ENCODE data around the gene SYNGAP1.
"Not testable (repeated sequence)": the region's sequence is repeated elsewhere in the genome, so short reads cannot be mapped to it uniquely, and the experiment has no call there.

SYNGAP1 gene

GRCh38 chr6:33469661-33470060, 49.8 kb downstream of the SYNGAP1 start:
- no peak for DNase-seq (ENCODE audit: low spot score)

GRCh38 chr6:33477864-33478263, 58.0 kb downstream of the SYNGAP1 start:
- no peak for DNase-seq (ENCODE audit: low spot score)

GRCh38 chr6:33481192-33481591, 61.3 kb downstream of the SYNGAP1 start:
- DNase-seq (ENCODE audit: low spot score): no peak

GRCh38 chr6:33482620-33483019, 62.8 kb downstream of the SYNGAP1 start:
- DNase-seq (ENCODE audit: low spot score): not testable (repeated sequence)

GRCh38 chr6:33483678-33484077, 63.8 kb downstream of the SYNGAP1 start:
- DNase-seq (ENCODE audit: low spot score): no peak

- not testable (repeated sequence) for DNase-seq (ENCODE audit: low spot score)
Measured at GRCh38 chr6:33484673-33485262, 64.9 kb downstream of the SYNGAP1 start.

GRCh38 chr6:33485680-33486079, 65.8 kb downstream of the SYNGAP1 start:
- DNase-seq (ENCODE audit: low spot score): not testable (repeated sequence)

- no peak for DNase-seq (ENCODE audit: low spot score)
Measured at GRCh38 chr6:33488339-33488738, 68.5 kb downstream of the SYNGAP1 start.

GRCh38 chr6:33490198-33490597, 70.3 kb downstream of the SYNGAP1 start:
- DNase-seq (ENCODE audit: low spot score): no peak

GRCh38 chr6:33490621-33491020, 70.8 kb downstream of the SYNGAP1 start:
- no peak for DNase-seq (ENCODE audit: low spot score)

- no peak for DNase-seq (ENCODE audit: low spot score)
Measured at GRCh38 chr6:33492093-33492492, 72.2 kb downstream of the SYNGAP1 start.

- no peak for DNase-seq (ENCODE audit: low spot score)
Measured at GRCh38 chr6:33497157-33497556, 77.3 kb downstream of the SYNGAP1 start.

GRCh38 chr6:33502486-33502885, 82.6 kb downstream of the SYNGAP1 start:
- no peak for DNase-seq (ENCODE audit: low spot score)

GRCh38 chr6:33504486-33504885, 84.6 kb downstream of the SYNGAP1 start:
- no peak for DNase-seq (ENCODE audit: low spot score)

All from kidney capillary endothelial cell (primary cell).